Lower leg skin (tissue), 4 donors: ENCODE measurements around the gene CNN3. TPM values are rescaled to one million over a fixed set of nuclear protein-coding genes. Genes with fewer than 3 reads are reported as not detected.

Experiments used
- DNase-seq, 2 donors: peaks; one replicate each; pipeline ENCODE4 v3.0.0-alpha.2; 2019; ENCODE audit warnings: low spot score in 2 of 2
- H3K4me3 ChIP-seq: fragments of 200-600 bp; sonication (generic); 2 replicates; pipeline ENCODE4 v1.5.1; 2017; ENCODE audit warnings: mild to moderate bottlenecking, low read depth; ENCODE audit not compliant: poor library complexity, severe bottlenecking
- CTCF ChIP-seq, 3 donors: fragments of 450-650 bp; IDR thresholded peaks; one replicate each; pipeline ENCODE4 v1.5.1; 2016; ENCODE audit warnings: antibody characterized with exemption in 3 of 3, mild to moderate bottlenecking in 3 of 3, moderate library complexity in 2 of 3
- POLR2A ChIP-seq, 2 donors: fragments of 450-650 bp; IDR thresholded peaks; one replicate each; pipeline ENCODE4 v1.6.1; 2016 to 2017; ENCODE audit warnings: antibody characterized with exemption in 2 of 2, mild to moderate bottlenecking in 1 of 2, moderate library complexity in 1 of 2
- WGBS, 2 donors: methylation state at CpG; one replicate each; pipeline ENCODE4 v1.1.5; 2018; 5-methylcytosine and 5-hydroxymethylcytosine counted together
- intact Hi-C: fragments of 100-400 bp; cut with DNase I; formaldehyde crosslinking; loops from one replicate; pipeline ENCODE4 v1.15.0; 2023; ENCODE audit warnings: low total_unique reads
- total RNA-seq, 4 donors: library from RNA; depleted of rRNA; stranded (reverse); fragments of >200 nt; gene quantifications; one replicate each; pipeline ENCODE4 v1.1.0, GENCODE V29; 2016

The CNN3 gene
- total RNA-seq, 4 donors from 2014 or later, result 30.7 to 94.3 (median 47.8) TPM

- H3K4me3 ChIP-seq, result no peak overlapping the region
- intact Hi-C loops, result loop anchor here (5.0 to 10.0 kb wide), 2 partner anchors 73 to 191 kb away; partner anchors contain the start of gene CNN3
- TF ChIP-seq POLR2A (IDR thresholded peaks at IDR 0.05) (no peak), CTCF (IDR thresholded peaks at IDR 0.05) (no peak)
- DNase-seq, result no peak
- WGBS, 2 donors, result 70 to 92% methylated on average over 1 of the region's 1 CpG
Observed at GRCh38 chr1:94851571-94851970, 75.3 kb downstream of the CNN3 start.

Other genes starting within 250 kb of the CNN3 start
- 10 to 100 TPM in 1 of 4 donors, 1 to 10 TPM in 3; 5.4 to 10.5 (median 6.1) TPM for gene SLC44A3, start 106.8 kb downstream of the CNN3 start, total RNA-seq
- 1 to 10 TPM in 2 of 4 donors, under 1 TPM in 2; 0.46 to 1.9 (median 1.1) TPM for gene ALG14, start 145.8 kb upstream of the CNN3 start, total RNA-seq
- 1 to 10 TPM; 2.9 to 9.0 (median 4.9) TPM for gene TLCD4, start 190.2 kb upstream of the CNN3 start, total RNA-seq